Transverse colon (tissue), 4 donors: ENCODE data around the gene STMN1. TPM values are rescaled to one million over a fixed set of nuclear protein-coding genes. Genes with fewer than 3 reads are reported as not detected.

Source experiments
- DNase-seq: peaks from one replicate; pipeline ENCODE4 v3.0.0-alpha.2; 2019
- H3K27ac ChIP-seq, 4 donors: fragments of 200-600 bp; sonication (generic); 2 replicates each; pipeline ENCODE4 v1.5.1; 2016 to 2018; ENCODE audit warnings: inconsistent platforms in 4 of 4
- H3K27me3 ChIP-seq: fragments of 200-600 bp; sonication (generic); 2 replicates; pipeline ENCODE4 v1.5.1; 2017; ENCODE audit warnings: inconsistent platforms
- H3K36me3 ChIP-seq, 4 donors: fragments of 200-600 bp; sonication (generic); 2 replicates each; pipeline ENCODE4 v1.5.1; 2017 to 2019; ENCODE audit warnings: inconsistent platforms in 4 of 4
- H3K4me1 ChIP-seq, 4 donors: fragments of 200-600 bp; sonication (generic); 2 replicates each; pipeline ENCODE4 v1.5.1; 2017 to 2020; ENCODE audit warnings: inconsistent platforms in 4 of 4
- H3K4me3 ChIP-seq, 4 donors: fragments of 200-600 bp; sonication (generic); 1 replicate in 1 of 4; 2 replicates in 3 of 4; pipeline versions ENCODE4 v1.5.1 to v1.6.1; 2017 to 2019; ENCODE audit warnings: inconsistent platforms in 4 of 4
- H3K9me3 ChIP-seq, 2 donors: fragments of 200-600 bp; sonication (generic); 2 replicates each; pipeline ENCODE4 v1.5.1; 2017 to 2019; ENCODE audit warnings: inconsistent platforms in 2 of 2
- CTCF ChIP-seq, 5 experiments: fragments of 200-600 bp in 3 of 5; fragments of 450-650 bp in 2 of 5; sonication (generic) in 3 of 5; IDR thresholded peaks; 1 replicate in 2 of 5; 2 replicates in 3 of 5; pipeline ENCODE4 v1.5.1; 2016 to 2017; ENCODE audit warnings: antibody characterized with exemption in 5 of 5, inconsistent platforms in 3 of 5, mild to moderate bottlenecking in 2 of 5, moderate library complexity in 1 of 5
- EP300 ChIP-seq: sonication (generic); formaldehyde crosslinking; IDR thresholded peaks from one replicate; pipeline ENCODE4 v1.6.1; 2017; ENCODE audit warnings: antibody characterized with exemption, low read depth
- POLR2A ChIP-seq: fragments of 450-650 bp; IDR thresholded peaks from one replicate; pipeline ENCODE4 v1.6.1; 2016; ENCODE audit warnings: antibody characterized with exemption, mild to moderate bottlenecking, moderate library complexity
- POLR2AphosphoS5 ChIP-seq, 3 donors: sonication (generic); formaldehyde crosslinking; IDR thresholded peaks; one replicate each; pipeline ENCODE4 v1.6.1; 2016; ENCODE audit warnings: antibody characterized with exemption in 3 of 3
- WGBS, 2 donors: methylation state at CpG; one replicate each; pipeline ENCODE4 v1.1.5; 2018; ENCODE audit warnings: low coverage in 1 of 2; 5-methylcytosine and 5-hydroxymethylcytosine counted together
- in situ Hi-C, 4 donors: fragments of 200-750 bp; cut with MboI; loops; one replicate each; pipeline versions ENCODE4 v1.15.0 to v1.15.1; 2017; ENCODE audit warnings: low sequenced_read_pairs in 3 of 4, low pct_ligation_motif_present in 1 of 4, low pct_unique_long_range_greater_than_20kb in 1 of 4
- intact Hi-C: fragments of 100-400 bp; cut with DNase I; formaldehyde crosslinking; loops from one replicate; pipeline ENCODE4 v1.15.1; 2023; ENCODE audit warnings: low total_unique reads
- total RNA-seq, 4 donors: library from RNA; depleted of rRNA; stranded (reverse); fragments of >200 nt; gene quantifications; one replicate each; pipeline ENCODE4 v1.1.0, GENCODE V29; 2016

STMN1 gene
- total RNA-seq, 4 donors from 2014 or later: 6.4 to 24.3 (median 16.5) TPM

GRCh38 chr1:25871704-25872494, 34.3 kb downstream of the STMN1 start:
- H3K4me3 ChIP-seq: no peak overlapping the region
- in situ Hi-C loops (no loop called here), intact Hi-C loops (no loop called here)
- no peak for DNase-seq
- H3K27me3 ChIP-seq: no peaks in the 10 kb centered on the region
- H3K27ac ChIP-seq: peak overlapping the region in 1 of 4 donors; percentile 9
- H3K9me3 ChIP-seq: no peaks in the 10 kb centered on the region
- H3K36me3 ChIP-seq: no peaks in the 10 kb centered on the region
- 43 to 78% methylated on average over 2 to 9 of the region's 9 CpGs for WGBS, 2 donors
- no peak for TF ChIP-seq CTCF (IDR thresholded peaks at IDR 0.05)
- no peak for TF ChIP-seq POLR2AphosphoS5 (IDR thresholded peaks at IDR 0.05)
- no peak for TF ChIP-seq POLR2A
- TF ChIP-seq EP300: no peak
- peaks cover 15 to 58% (median 45%) of the 10 kb centered on the region in 4 donors for H3K4me1 ChIP-seq

GRCh38 chr1:25871086-25871703, 35.0 kb downstream of the STMN1 start:
- H3K27ac ChIP-seq: no peak overlapping the region
- 0 to 29% methylated on average over 1 to 5 of the region's 5 CpGs for WGBS, 2 donors
- H3K9me3 ChIP-seq: no peaks in the 10 kb centered on the region
- H3K4me1 ChIP-seq: peaks cover 15 to 57% (median 46%) of the 10 kb centered on the region in 4 donors
- H3K27me3 ChIP-seq: no peaks in the 10 kb centered on the region
- in situ Hi-C loops (no loop called here), intact Hi-C loops (no loop called here)
- TF ChIP-seq POLR2AphosphoS5 (IDR thresholded peaks at IDR 0.05): no peak
- no peak for TF ChIP-seq POLR2A
- no peak for TF ChIP-seq EP300
- TF ChIP-seq CTCF (IDR thresholded peaks at IDR 0.05): no peak
- peak; percentile 30 for DNase-seq
- no peak overlapping the region for H3K4me3 ChIP-seq
- H3K36me3 ChIP-seq: no peaks in the 10 kb centered on the region

- Histone ChIP-seq H3K27me3 (no peaks in the 10 kb centered on the region), H3K9me3 (no peaks in the 10 kb centered on the region), H3K36me3 (no peaks in the 10 kb centered on the region), H3K4me1 (peaks cover 15 to 51% (median 43%) of the 10 kb centered on the region in 4 donors), H3K4me3 (no peak overlapping the region), H3K27ac (no peak overlapping the region)
- intact Hi-C loops (no loop called here), in situ Hi-C loops (no loop called here)
- 78 to 82% methylated on average over 1 of the region's 1 CpG for WGBS, 2 donors
- no peak for DNase-seq
- TF ChIP-seq POLR2A: no peak
- no peak for TF ChIP-seq CTCF (IDR thresholded peaks at IDR 0.05)
- no peak for TF ChIP-seq POLR2AphosphoS5 (IDR thresholded peaks at IDR 0.05)
- TF ChIP-seq EP300: no peak
These were observed 35.6 kb downstream of the STMN1 start for GRCh38 chr1:25870614-25871013.

- H3K36me3 ChIP-seq: no peaks in the 10 kb centered on the region
- intact Hi-C loops (no loop called here), in situ Hi-C loops (no loop called here)
- H3K27me3 ChIP-seq: no peaks in the 10 kb centered on the region
- peaks cover 15 to 50% (median 41%) of the 10 kb centered on the region in 4 donors for H3K4me1 ChIP-seq
- 50 to 74% methylated on average over 2 to 6 of the region's 6 CpGs for WGBS, 2 donors
- TF ChIP-seq POLR2AphosphoS5 (IDR thresholded peaks at IDR 0.05) (no peak), EP300 (no peak), POLR2A (no peak), CTCF (IDR thresholded peaks at IDR 0.05) (no peak)
- no peaks in the 10 kb centered on the region for H3K9me3 ChIP-seq
- H3K27ac ChIP-seq: no peak overlapping the region
- no peak for DNase-seq
- no peak overlapping the region for H3K4me3 ChIP-seq
These were observed 36.2 kb downstream of the STMN1 start for GRCh38 chr1:25869909-25870606.
